AG04450 (cell line): ENCODE data around the gene DOCK8. TPM values are rescaled to one million over a fixed set of nuclear protein-coding genes. Genes with fewer than 3 reads are reported as not detected.

ENCODE experiments used
- CTCF ChIA-PET: fragments of 300-600, 350-600 bp; formaldehyde crosslinking; extraction: SDS; loops from one replicate; lab custom pipeline; 2022; ENCODE audit warnings: antibody characterized with exemption, inconsistent platforms; lab: Charles Lee
- POLR2A ChIA-PET: fragments of 350-600 bp; formaldehyde crosslinking; extraction: SDS; loops from one replicate; lab custom pipeline; 2021; ENCODE audit warnings: antibody characterized with exemption, inconsistent platforms; lab: Yijun Ruan, JAX
- DNase-seq: peaks from one replicate; pipeline ENCODE4 v3.0.0-alpha.2; 2011; ENCODE audit warnings: low read depth, low spot score
- H3K27ac ChIP-seq: one replicate; pipeline ENCODE4 v1.5.1; 2012; ENCODE audit warnings: low read depth, low read length, control low read depth
- H3K27me3 ChIP-seq: one replicate; pipeline ENCODE4 v1.6.0; 2012; ENCODE audit warnings: low read length; ENCODE audit not compliant: control insufficient read depth, insufficient read depth
- H3K4me3 ChIP-seq: 2 replicates; pipeline ENCODE4 v1.5.1; 2011; ENCODE audit warnings: mild to moderate bottlenecking, low read depth, low read length, control low read depth
- H3K9me3 ChIP-seq: 2 replicates; pipeline ENCODE4 v1.5.1; 2012; ENCODE audit warnings: low read length; ENCODE audit not compliant: control insufficient read depth, insufficient read depth
- CTCF ChIP-seq: IDR thresholded peaks from 2 replicates; pipeline ENCODE4 v1.5.1; 2011; ENCODE audit warnings: low read depth, low read length, control low read depth, inconsistent platforms
- polyA plus RNA-seq: library from polyadenylated mRNA; depleted of rRNA; stranded (reverse); fragments of >200 nt; gene quantifications from 2 replicates; pipeline ENCODE4 v1.2.3, GENCODE V29; 2011

The DOCK8 gene
- polyA plus RNA-seq, 1 experiment: not detected

- ChIA-PET POLR2A (no interaction called here), CTCF (no interaction called here)
- no peaks in the 10 kb centered on the region for H3K9me3 ChIP-seq
- H3K27me3 ChIP-seq: no peaks in the 10 kb centered on the region
- H3K27ac ChIP-seq: no peak overlapping the region
- TF ChIP-seq CTCF: no peak
- no peak for DNase-seq
- no peak overlapping the region for H3K4me3 ChIP-seq
These were observed 74.5 kb downstream of the DOCK8 start for GRCh38 chr9:289121-289520.

- H3K4me3 ChIP-seq: no peak overlapping the region
- H3K9me3 ChIP-seq: no peaks in the 10 kb centered on the region
- DNase-seq: no peak
- TF ChIP-seq CTCF: no peak
- ChIA-PET CTCF (no interaction called here), POLR2A (no interaction called here)
- no peaks in the 10 kb centered on the region for H3K27me3 ChIP-seq
- H3K27ac ChIP-seq: no peak overlapping the region
These were observed 78.2 kb downstream of the DOCK8 start for GRCh38 chr9:292915-293314.

- no peak overlapping the region for H3K4me3 ChIP-seq
- no peaks in the 10 kb centered on the region for H3K9me3 ChIP-seq
- CTCF ChIA-PET: no interaction called here
- DNase-seq: no peak
- no peak overlapping the region for H3K27ac ChIP-seq
- TF ChIP-seq CTCF: no peak
- no peaks in the 10 kb centered on the region for H3K27me3 ChIP-seq
- POLR2A ChIA-PET: no interaction called here
These were observed 80.9 kb downstream of the DOCK8 start for GRCh38 chr9:295576-295975.

GRCh38 chr9:296411-296810, 81.7 kb downstream of the DOCK8 start:
- TF ChIP-seq CTCF: no peak
- Histone ChIP-seq H3K27ac (no peak overlapping the region), H3K9me3 (no peaks in the 10 kb centered on the region), H3K4me3 (no peak overlapping the region), H3K27me3 (no peaks in the 10 kb centered on the region)
- ChIA-PET POLR2A (no interaction called here), CTCF (no interaction called here)
- DNase-seq: no peak

- ChIA-PET POLR2A (no interaction called here), CTCF (no interaction called here)
- no peak for TF ChIP-seq CTCF
- no peak for DNase-seq
- Histone ChIP-seq H3K27me3 (no peaks in the 10 kb centered on the region), H3K27ac (no peak overlapping the region), H3K9me3 (no peaks in the 10 kb centered on the region), H3K4me3 (no peak overlapping the region)
These were observed 82.7 kb downstream of the DOCK8 start for GRCh38 chr9:297104-297972.
